ENCODE results near the gene NSG1.

GRCh38 chr4:4456816-4457578 lies 70.1 kb downstream of the NSG1 start:
- TF ChIP-seq, protein P1, sequence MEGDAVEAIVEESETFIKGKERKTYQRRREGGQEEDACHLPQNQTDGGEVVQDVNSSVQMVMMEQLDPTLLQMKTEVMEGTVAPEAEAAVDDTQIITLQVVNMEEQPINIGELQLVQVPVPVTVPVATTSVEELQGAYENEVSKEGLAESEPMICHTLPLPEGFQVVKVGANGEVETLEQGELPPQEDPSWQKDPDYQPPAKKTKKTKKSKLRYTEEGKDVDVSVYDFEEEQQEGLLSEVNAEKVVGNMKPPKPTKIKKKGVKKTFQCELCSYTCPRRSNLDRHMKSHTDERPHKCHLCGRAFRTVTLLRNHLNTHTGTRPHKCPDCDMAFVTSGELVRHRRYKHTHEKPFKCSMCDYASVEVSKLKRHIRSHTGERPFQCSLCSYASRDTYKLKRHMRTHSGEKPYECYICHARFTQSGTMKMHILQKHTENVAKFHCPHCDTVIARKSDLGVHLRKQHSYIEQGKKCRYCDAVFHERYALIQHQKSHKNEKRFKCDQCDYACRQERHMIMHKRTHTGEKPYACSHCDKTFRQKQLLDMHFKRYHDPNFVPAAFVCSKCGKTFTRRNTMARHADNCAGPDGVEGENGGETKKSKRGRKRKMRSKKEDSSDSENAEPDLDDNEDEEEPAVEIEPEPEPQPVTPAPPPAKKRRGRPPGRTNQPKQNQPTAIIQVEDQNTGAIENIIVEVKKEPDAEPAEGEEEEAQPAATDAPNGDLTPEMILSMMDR (IDR thresholded peaks at IDR 0.05) = no peak
- TF ChIP-seq POLR2A (IDR thresholded peaks at IDR 0.05; ENCODE audit: low read length) (no peak), JUN (IDR thresholded peaks at IDR 0.05) (no peak), RARB (CRISPR knock-in tag; IDR thresholded peaks at IDR 0.05) (no peak), BHLHE40 (IDR thresholded peaks at IDR 0.05; ENCODE audit: low read depth, low read length) (no peak), EP300 (IDR thresholded peaks at IDR 0.05) (no peak), RFX5 (IDR thresholded peaks at IDR 0.05) (no peak), PBX3 (IDR thresholded peaks at IDR 0.05) (no peak), TP53 (CRISPR knock-in tag; IDR thresholded peaks at IDR 0.05) (no peak), RNF2 (IDR thresholded peaks at IDR 0.05; ENCODE audit: borderline replicate concordance, low read depth) (no peak)
- TF ChIP-seq, protein P2, sequence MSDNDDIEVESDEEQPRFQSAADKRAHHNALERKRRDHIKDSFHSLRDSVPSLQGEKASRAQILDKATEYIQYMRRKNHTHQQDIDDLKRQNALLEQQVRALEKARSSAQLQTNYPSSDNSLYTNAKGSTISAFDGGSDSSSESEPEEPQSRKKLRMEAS (IDR thresholded peaks at IDR 0.05) = no peak
